Measurements from ENCODE around the gene ADCY7.

The ADCY7 gene

GRCh38 chr16:50269061-50269705 is 2.8 kb downstream of the ADCY7 start:
- no peak for DNase-seq

- no peak for DNase-seq
Measured at GRCh38 chr16:50269769-50270509, 3.6 kb downstream of the ADCY7 start.

- DNase-seq: no peak
Measured at GRCh38 chr16:50270510-50271147, 4.3 kb downstream of the ADCY7 start.

- DNase-seq: no peak
Measured at GRCh38 chr16:50271148-50272041, 5.0 kb downstream of the ADCY7 start.

GRCh38 chr16:50272111-50272571 is 5.8 kb downstream of the ADCY7 start:
- no peak for DNase-seq

GRCh38 chr16:50272687-50273381 is 6.5 kb downstream of the ADCY7 start:
- DNase-seq: no peak

- no peak for DNase-seq
Measured at GRCh38 chr16:50273382-50273690, 7.0 kb downstream of the ADCY7 start.

- peak; percentile 68 for DNase-seq
Measured at GRCh38 chr16:50273888-50274325, 7.6 kb downstream of the ADCY7 start.

- peak; percentile 49 for DNase-seq
Measured at GRCh38 chr16:50274326-50275097, 8.2 kb downstream of the ADCY7 start.

- DNase-seq: no peak
Measured at GRCh38 chr16:50275098-50275415, 8.7 kb downstream of the ADCY7 start.

GRCh38 chr16:50275428-50276325 is 9.3 kb downstream of the ADCY7 start:
- no peak for DNase-seq

GRCh38 chr16:50276326-50276640 is 9.9 kb downstream of the ADCY7 start:
- DNase-seq: no peak

GRCh38 chr16:50276801-50277555 is 10.6 kb downstream of the ADCY7 start:
- no peak for DNase-seq

GRCh38 chr16:50278251-50278650 is 11.9 kb downstream of the ADCY7 start:
- no peak for DNase-seq

GRCh38 chr16:50279504-50279865 is 13.1 kb downstream of the ADCY7 start:
- DNase-seq: no peak

GRCh38 chr16:50280932-50281331 is 14.6 kb downstream of the ADCY7 start:
- DNase-seq: no peak

GRCh38 chr16:50281391-50282009 is 15.1 kb downstream of the ADCY7 start:
- DNase-seq: no peak

GRCh38 chr16:50282010-50282538 is 15.7 kb downstream of the ADCY7 start:
- DNase-seq: peak; percentile 45

GRCh38 chr16:50282955-50283631 is 16.7 kb downstream of the ADCY7 start:
- DNase-seq: no peak
